Esophagus muscularis mucosa (tissue), 4 donors: Measurements from ENCODE around the gene LAG3.

ENCODE experiments used
- CTCF ChIP-seq, 3 experiments: fragments of 200-600 bp in 2 of 3; fragments of 450-650 bp in 1 of 3; sonication (generic) in 2 of 3; IDR thresholded peaks; one replicate each; pipeline ENCODE4 v1.5.1; 2017 to 2019; ENCODE audit warnings: antibody characterized with exemption in 3 of 3, mild to moderate bottlenecking in 2 of 3, moderate library complexity in 1 of 3
- EP300 ChIP-seq: sonication (generic); formaldehyde crosslinking; IDR thresholded peaks from one replicate; pipeline ENCODE4 v1.6.1; 2017; ENCODE audit warnings: antibody characterized with exemption
- POLR2A ChIP-seq: fragments of 450-650 bp; IDR thresholded peaks from one replicate; pipeline ENCODE4 v1.6.1; 2017; ENCODE audit warnings: antibody characterized with exemption, moderate library complexity, mild to moderate bottlenecking, low read depth
- POLR2AphosphoS5 ChIP-seq, 2 donors: sonication (generic); formaldehyde crosslinking; IDR thresholded peaks; one replicate each; pipeline ENCODE4 v1.6.1; 2017; ENCODE audit warnings: antibody characterized with exemption in 2 of 2

GRCh38 chr12:6799147-6799546 is 26.8 kb downstream of the LAG3 start:
- TF ChIP-seq CTCF (IDR thresholded peaks at IDR 0.05): no peak
- no peak for TF ChIP-seq POLR2AphosphoS5 (IDR thresholded peaks at IDR 0.05)
- no peak for TF ChIP-seq EP300
- TF ChIP-seq POLR2A: no peak
